GM12878 (cell line): Measurements from ENCODE around the gene CCDC9B. TPM values are rescaled to one million over a fixed set of nuclear protein-coding genes. Genes with fewer than 3 reads are reported as not detected.
A peak's percentile ranks its signal among the peaks of the same experiment; 100 is the strongest.

ENCODE experiments used
- BHLHE40 ChIP-seq, 2 experiments: fragments of 450-650 bp in 1 of 2; IDR thresholded peaks; 2 replicates each; pipeline ENCODE4 v1.6.1; 2011 to 2017; ENCODE audit warnings: low read depth in 2 of 2, borderline replicate concordance in 1 of 2, improper control_type of control experiment in 1 of 2, low read length in 1 of 2, mild to moderate bottlenecking in 1 of 2
- EZH2 ChIP-seq: IDR thresholded peaks from 2 replicates; pipeline ENCODE4 v1.6.1; 2012; ENCODE audit warnings: low read depth, mild to moderate bottlenecking, control low read depth, inconsistent platforms, low read length, borderline replicate concordance; ENCODE audit not compliant: control insufficient read depth
- GATAD2B ChIP-seq: fragments of 450-650 bp; conservative IDR thresholded peaks from 2 replicates; pipeline ENCODE4 v1.6.1; 2017; ENCODE audit warnings: low read depth, mild to moderate bottlenecking, moderate library complexity
- NFYB ChIP-seq: IDR thresholded peaks from 2 replicates; pipeline ENCODE4 v1.6.1; 2011; ENCODE audit warnings: low read depth, mild to moderate bottlenecking, low read length, improper control_type of control experiment, moderate library complexity; ENCODE audit not compliant: insufficient read depth
- NR2F1 ChIP-seq: fragments of 450-650 bp; conservative IDR thresholded peaks from 2 replicates; pipeline ENCODE4 v1.6.1; 2017; ENCODE audit warnings: mild to moderate bottlenecking
- RAD51 ChIP-seq: fragments of 450-650 bp; IDR thresholded peaks from 2 replicates; pipeline ENCODE4 v1.6.1; 2016; ENCODE audit warnings: moderate library complexity, mild to moderate bottlenecking, inconsistent platforms
- RB1 ChIP-seq: fragments of 450-650 bp; formaldehyde crosslinking; IDR thresholded peaks from 2 replicates; pipeline ENCODE4 v1.6.1; 2017; ENCODE audit warnings: mild to moderate bottlenecking, borderline replicate concordance
- SIN3A ChIP-seq: IDR thresholded peaks from 2 replicates; pipeline ENCODE4 v1.6.1; 2012; ENCODE audit warnings: low read depth, low read length, improper control_type of control experiment
- SMARCA5 ChIP-seq: fragments of 450-650 bp; IDR thresholded peaks from 2 replicates; pipeline ENCODE4 v1.6.1; 2017; ENCODE audit warnings: mild to moderate bottlenecking
- YY1 ChIP-seq: IDR thresholded peaks from 2 replicates; pipeline ENCODE4 v1.6.1; 2011; ENCODE audit warnings: low read depth, mild to moderate bottlenecking, low read length
- polyA plus RNA-seq, 11 experiments: library from polyadenylated mRNA; depleted of rRNA in 4 of 11; unstranded in 6 of 11; stranded (reverse) in 5 of 11; fragments of >200 nt; fragmentation: Nextera tagmentation in 4 of 11; fragmentation: Illumina TruSeq in 1 of 11; extraction: Ambion mirVana in 4 of 11; extraction: Trizol in 1 of 11; gene quantifications; 1 replicate in 1 of 11; 2 replicates in 10 of 11; pipeline versions ENCODE4 v1.2.1 to v1.2.3, GENCODE V29; 2011 to 2016; ENCODE audit warnings: inconsistent platforms in 2 of 11, missing spikeins in 2 of 11, low read depth in 1 of 11
- total RNA-seq, 4 experiments: library from RNA; depleted of rRNA in 3 of 4; stranded (reverse); fragments of >200 nt in 3 of 4; fragmentation: Illumina TruSeq in 1 of 4; extraction: Trizol in 1 of 4; gene quantifications; 2 replicates each; pipeline versions ENCODE4 v1.2.1 to v1.2.3, GENCODE V29; 2013 to 2021
- TF ChIP-seq, protein P1 (sequence below): fragments of 450-650 bp; IDR thresholded peaks from 2 replicates; pipeline ENCODE4 v1.6.1; 2014; ENCODE audit warnings: mild to moderate bottlenecking

The CCDC9B gene
- total and polyA plus RNA-seq, 10 of the 15 experiments (the other 5 are each of a cell fraction or from before 2014, with no cell fraction given): 0.01 to 0.08 (median 0.03) TPM; not detected in 6

DNA sequence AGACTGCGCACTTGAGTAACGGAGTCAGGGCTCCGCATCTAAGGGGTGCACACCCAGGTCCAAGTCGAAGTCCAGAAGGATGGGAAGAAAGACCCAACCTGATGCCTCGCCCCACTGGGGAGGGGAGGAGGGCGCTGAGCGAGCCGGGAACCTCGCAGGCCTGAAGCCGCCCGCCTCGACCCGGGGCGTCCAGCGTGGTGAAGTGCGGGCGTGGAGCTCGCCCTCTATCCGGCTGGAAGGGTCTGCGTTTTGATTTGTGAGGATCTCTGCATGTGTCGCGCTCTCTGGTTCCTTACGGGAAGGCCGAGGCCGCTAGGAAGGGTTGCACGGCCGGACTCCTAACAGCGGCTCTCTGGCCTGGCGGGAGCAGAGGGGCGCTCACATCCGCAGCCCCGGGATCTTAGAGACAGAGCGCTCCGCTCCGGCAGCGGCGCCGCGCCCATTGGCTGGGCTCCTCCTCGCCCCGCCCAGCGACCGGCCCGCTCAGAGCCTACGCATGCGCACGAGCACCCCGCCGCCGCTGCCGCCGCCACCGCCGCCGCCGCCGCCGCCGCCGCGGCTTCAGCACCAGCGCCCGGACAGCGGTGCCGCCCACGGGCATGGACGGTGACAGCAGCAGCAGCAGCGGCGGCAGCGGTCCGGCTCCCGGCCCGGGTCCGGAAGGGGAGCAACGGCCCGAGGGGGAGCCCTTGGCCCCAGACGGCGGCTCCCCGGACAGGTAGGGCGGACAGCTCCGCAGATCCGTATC, 17.2 kb upstream of the CCDC9B start, which contains the start of gene DISP2 (continued):
- peak in 1 of 2 experiments; percentile 71; a peak in 2 of 4 replicates for TF ChIP-seq BHLHE40 (IDR thresholded peaks at IDR 0.05; ENCODE audit: borderline replicate concordance in 1 of 2, low read depth in 2 of 2, low read length in 1 of 2)
- peak; percentile 59; the same call in 1 of the 2 replicates for TF ChIP-seq NFYB
- TF ChIP-seq, protein P1, sequence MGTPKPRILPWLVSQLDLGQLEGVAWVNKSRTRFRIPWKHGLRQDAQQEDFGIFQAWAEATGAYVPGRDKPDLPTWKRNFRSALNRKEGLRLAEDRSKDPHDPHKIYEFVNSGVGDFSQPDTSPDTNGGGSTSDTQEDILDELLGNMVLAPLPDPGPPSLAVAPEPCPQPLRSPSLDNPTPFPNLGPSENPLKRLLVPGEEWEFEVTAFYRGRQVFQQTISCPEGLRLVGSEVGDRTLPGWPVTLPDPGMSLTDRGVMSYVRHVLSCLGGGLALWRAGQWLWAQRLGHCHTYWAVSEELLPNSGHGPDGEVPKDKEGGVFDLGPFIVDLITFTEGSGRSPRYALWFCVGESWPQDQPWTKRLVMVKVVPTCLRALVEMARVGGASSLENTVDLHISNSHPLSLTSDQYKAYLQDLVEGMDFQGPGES: 0 out of 2 replicates have a peak, but pooled peaks have one; percentile 27
- 0 out of 2 replicates have a peak, but pooled peaks have one; percentile 63 for TF ChIP-seq GATAD2B
- peak; percentile 88; the same call in 1 of the 2 replicates for TF ChIP-seq RB1
- 0 out of 2 replicates have a peak, but pooled peaks have one; percentile 25 for TF ChIP-seq NR2F1
- TF ChIP-seq RAD51: no peak
- TF ChIP-seq YY1: 0 out of 2 replicates have a peak, but pooled peaks have one; percentile 38
- TF ChIP-seq SMARCA5: 0 out of 2 replicates have a peak, but pooled peaks have one; percentile 38
- peak; percentile 76; the same call in 1 of the 2 replicates for TF ChIP-seq SIN3A
- no peak for TF ChIP-seq EZH2
